ENCODE measurements around the gene VTI1A. TPM values are rescaled to one million over a fixed set of nuclear protein-coding genes. Genes with fewer than 3 reads are reported as not detected.

The VTI1A gene
- total and polyA plus RNA-seq, 2 of the 4 experiments (the other 2 are of a cell fraction), result 9.7 to 24.9 TPM

DNA sequence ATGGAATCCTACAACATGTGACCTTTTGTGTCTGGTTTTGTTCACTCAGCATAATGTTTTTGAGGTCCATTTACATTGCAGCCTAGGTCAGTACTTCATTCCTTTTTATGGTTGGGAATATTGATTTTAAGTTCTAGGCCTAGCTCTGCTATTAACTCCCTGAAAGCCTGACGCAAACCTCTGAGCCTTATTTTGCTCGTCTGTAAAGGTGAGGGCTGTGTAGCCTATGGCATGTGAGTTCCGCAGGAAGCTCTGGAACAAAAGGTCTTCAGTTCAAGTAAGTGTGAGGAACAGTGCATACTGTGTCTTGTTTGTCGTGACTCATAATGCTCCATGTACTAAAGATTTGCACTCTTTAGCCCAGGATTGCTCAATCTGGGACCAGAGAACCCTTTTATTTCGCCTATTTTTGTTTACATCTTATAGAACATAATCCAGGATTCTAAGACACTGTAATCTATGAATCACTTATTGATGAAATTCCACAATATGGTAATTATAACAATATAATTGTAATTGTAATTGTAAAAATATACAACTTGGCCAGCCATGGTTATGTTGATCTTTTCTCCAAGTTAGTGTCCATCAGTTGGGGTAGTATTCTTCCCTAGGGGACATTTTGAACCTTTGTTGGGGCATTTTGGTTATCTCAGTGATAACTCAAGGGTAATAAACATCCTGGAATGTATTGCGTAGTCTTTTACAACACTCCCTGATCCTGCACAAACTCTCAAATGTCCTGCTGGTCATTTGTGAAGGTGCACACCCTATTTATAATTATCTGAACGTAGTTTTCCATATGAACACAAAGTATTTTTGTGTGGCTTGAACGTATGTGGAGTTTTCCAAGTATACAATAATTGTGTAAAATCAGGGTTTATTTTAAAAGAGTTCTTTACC, 184.7 kb downstream of the VTI1A start:
- no peak overlapping the region for H3K18ac ChIP-seq (ENCODE audit: low read depth, low read length)
- peaks cover 5% of the 10 kb centered on the region for H3K9me1 ChIP-seq (ENCODE audit: insufficient read depth, low read length)
- H4K91ac ChIP-seq (ENCODE audit: insufficient read depth, low read depth, low read length), result no peak overlapping the region
- H3K9me3 ChIP-seq (ENCODE audit: control insufficient read depth, insufficient read depth, low read length), result no peaks in the 10 kb centered on the region
- no peak overlapping the region for H3K9ac ChIP-seq (ENCODE audit: low read depth, low read length)
- no peak overlapping the region for H2AK9ac ChIP-seq (replicated peaks; ENCODE audit: low read depth, low read length, poor library complexity)
- no peak overlapping the region for H3K4me2 ChIP-seq (ENCODE audit: low read depth, low read length)
- no peak overlapping the region for H2AK5ac ChIP-seq (ENCODE audit: low read depth, low read length)
- ChIA-PET CTCF (no interaction called here), POLR2A (ENCODE audit: unreplicated experiment) (no interaction called here)
- H2AFZ ChIP-seq (replicated peaks; ENCODE audit: low read length, poor library complexity), result no peak overlapping the region
- H3K4me1 ChIP-seq (ENCODE audit: control insufficient read depth, insufficient read depth, low read length), result peaks cover 5% of the 10 kb centered on the region
- no peak overlapping the region for H3K27ac ChIP-seq (ENCODE audit: insufficient read depth, low read length)
- ATAC-seq (ENCODE audit: low read depth), result no peak
- no peak overlapping the region for H2BK15ac ChIP-seq (ENCODE audit: low read depth, low read length)
- H3K27me3 ChIP-seq (ENCODE audit: control insufficient read depth, insufficient read depth, low read length), result no peaks in the 10 kb centered on the region
- H4K8ac ChIP-seq (ENCODE audit: low read depth in 2 of 2, low read length in 2 of 2), result no peak overlapping the region
- H3K4me3 ChIP-seq (ENCODE audit: insufficient read depth, low read depth, low read length), result no peak overlapping the region
- peaks cover 0 to 7% of the 10 kb centered on the region in 2 experiments; a peak in 2 of 4 replicates for H3K79me1 ChIP-seq (ENCODE audit: low read depth in 1 of 2, low read length in 2 of 2)
- TF ChIP-seq CEBPB (IDR thresholded peaks at IDR 0.05; ENCODE audit: low read depth, low read length), result peak; percentile 64
- no peak for TF ChIP-seq RFX5 (IDR thresholded peaks at IDR 0.05; ENCODE audit: low read depth, low read length)
- in situ Hi-C loops (cut with MboI; ENCODE audit: low sequenced_read_pairs) (no loop called here), intact Hi-C loops (cut with micrococcal nuclease) (no loop called here), dilution Hi-C loops (cut with HindIII; ENCODE audit: low sequenced_read_pairs, unreplicated experiment) (no loop called here)
- no peak overlapping the region for H4K5ac ChIP-seq (ENCODE audit: low read depth, low read length)
- BruUV-seq (replicated peaks), result no TSS peak
- H3K14ac ChIP-seq (replicated peaks; ENCODE audit: low read depth, low read length), result no peak overlapping the region; the same call in 1 of the 2 replicates
- DNase-seq, result no peak
- H3K36me3 ChIP-seq (ENCODE audit: control insufficient read depth, insufficient read depth, low read length), result no peaks in the 10 kb centered on the region
- H3K4ac ChIP-seq (ENCODE audit: low read depth, low read length), result no peak overlapping the region
- no peak overlapping the region for H3K23ac ChIP-seq (ENCODE audit: low read depth, low read length)
- H3K56ac ChIP-seq (ENCODE audit: extremely low read depth, insufficient read depth, low read length), result no peak overlapping the region
- no peak overlapping the region for H2BK120ac ChIP-seq (ENCODE audit: low read depth, low read length)
- WGBS, 2 experiments (ENCODE audit: extremely low coverage in 2 of 2, insufficient read length in 1 of 2), result 100% methylated on average over 2 of the region's 8 CpGs; no CpG with 5 or more reads in 1 of the 2 experiments
- no peak overlapping the region for H2BK5ac ChIP-seq (ENCODE audit: low read depth, low read length, poor library complexity, severe bottlenecking)
- H4K20me1 ChIP-seq (ENCODE audit: insufficient read depth, low read length), result no peaks in the 10 kb centered on the region
- no peak overlapping the region for H2BK20ac ChIP-seq (ENCODE audit: low read depth, low read length)

Measured in IMR-90 (cell line).